Pons (tissue), 1 donor: Measurements from ENCODE around the gene NBAS.
"Not testable (repeated sequence)": the region's sequence is repeated elsewhere in the genome, so short reads cannot be mapped to it uniquely, and the experiment has no call there.

Experiments used
- DNase-seq: peaks from one replicate; pipeline ENCODE4 v3.0.0-alpha.2; 2016; ENCODE audit warnings: low spot score

NBAS gene

DNA sequence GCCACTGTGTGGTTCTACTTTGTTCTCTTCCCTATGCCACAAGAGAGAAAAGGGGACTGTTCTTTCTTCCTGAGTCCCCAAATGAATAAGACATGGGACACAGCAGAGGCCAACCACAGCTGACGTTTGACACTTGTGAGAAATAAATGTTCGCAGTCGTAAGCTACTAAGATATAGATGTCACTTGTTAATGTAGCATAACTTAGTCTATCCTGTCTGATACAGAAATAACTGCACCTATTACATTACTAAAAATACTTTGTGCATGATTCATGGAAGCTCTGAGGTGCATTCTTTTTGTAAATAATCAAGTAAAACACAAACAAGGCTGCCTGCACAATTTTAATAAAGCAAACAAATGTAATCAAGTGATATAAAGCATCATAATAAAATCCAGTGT, 148.8 kb downstream of the NBAS start:
- DNase-seq, result no peak

DNA sequence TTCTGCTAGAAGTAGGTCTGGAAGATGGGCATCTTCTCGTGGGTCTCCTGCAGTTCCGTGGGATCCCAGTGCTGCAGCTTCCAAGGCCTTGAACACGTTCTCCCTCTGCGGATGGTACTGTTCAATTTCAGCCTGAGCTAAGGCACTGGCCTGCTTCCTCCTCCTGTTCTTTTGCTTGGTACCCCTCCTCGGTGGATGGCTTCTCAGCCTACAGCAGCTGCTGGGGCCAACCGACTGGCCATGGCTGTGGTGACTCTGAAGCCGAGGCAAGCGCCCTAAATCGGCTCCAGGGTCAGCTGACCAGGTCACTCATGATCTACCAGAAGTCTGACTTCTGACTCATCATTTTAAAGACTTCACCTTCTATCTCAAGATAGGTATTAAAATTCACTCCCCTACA, 150.2 kb downstream of the NBAS start:
- DNase-seq, result no peak

DNA sequence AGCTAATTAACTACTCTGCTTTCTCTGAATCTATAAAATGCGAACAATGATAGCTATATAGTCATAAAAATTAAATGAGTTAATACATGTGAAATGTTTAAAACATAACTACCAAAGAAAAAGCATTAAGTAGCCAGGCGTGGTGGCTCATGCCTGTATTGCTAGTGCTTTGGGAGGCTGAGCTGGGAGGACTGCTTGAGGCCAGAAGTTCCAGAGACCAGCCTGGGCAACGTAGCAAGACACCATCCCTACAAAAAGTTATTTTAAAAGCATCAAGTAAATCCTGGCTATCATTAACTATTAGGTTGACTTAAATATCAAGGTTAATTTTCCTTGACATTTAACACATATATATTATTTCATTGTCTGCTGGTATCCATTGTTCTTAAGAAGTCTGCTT, 152.4 kb downstream of the NBAS start:
- DNase-seq, result no peak

DNA sequence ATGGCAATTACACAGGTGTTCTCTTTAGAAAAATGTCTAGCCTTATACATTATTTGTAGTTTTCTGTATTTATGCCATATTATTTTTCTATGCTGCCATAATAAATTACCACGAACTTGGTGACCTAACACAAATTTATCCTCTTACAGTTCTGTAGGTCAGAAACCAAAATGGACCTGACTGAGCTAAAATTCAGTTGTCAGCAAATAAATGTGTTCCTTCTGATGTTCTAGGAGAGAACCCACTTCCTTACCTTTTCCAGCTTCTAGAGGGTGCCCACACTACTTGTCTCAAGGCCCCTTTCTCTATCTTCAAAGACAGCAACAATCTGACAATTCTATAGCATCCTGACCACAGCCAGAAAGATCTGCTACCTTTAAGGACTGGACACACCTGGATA, 153.5 kb downstream of the NBAS start:
- DNase-seq, result no peak

DNA sequence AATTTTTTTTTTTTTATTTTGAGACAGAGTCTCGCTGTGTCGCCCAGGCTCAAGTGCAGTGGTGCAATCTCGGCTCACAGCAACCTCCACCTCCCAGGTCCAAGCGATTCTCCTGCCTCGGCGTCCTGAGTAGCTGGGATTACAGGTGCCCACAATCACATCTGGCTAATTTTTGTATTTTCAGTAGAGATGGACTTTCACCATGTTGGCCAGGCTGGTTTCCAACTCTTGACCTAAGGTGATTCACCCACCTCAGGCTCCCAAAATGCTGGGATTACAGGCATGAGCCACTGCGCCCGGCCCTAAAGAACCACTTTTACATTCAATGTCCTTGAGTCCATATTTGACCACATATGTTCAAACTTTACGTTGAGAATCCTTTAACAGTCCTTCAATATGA, 156.6 kb downstream of the NBAS start:
- DNase-seq, result not testable (repeated sequence)

DNA sequence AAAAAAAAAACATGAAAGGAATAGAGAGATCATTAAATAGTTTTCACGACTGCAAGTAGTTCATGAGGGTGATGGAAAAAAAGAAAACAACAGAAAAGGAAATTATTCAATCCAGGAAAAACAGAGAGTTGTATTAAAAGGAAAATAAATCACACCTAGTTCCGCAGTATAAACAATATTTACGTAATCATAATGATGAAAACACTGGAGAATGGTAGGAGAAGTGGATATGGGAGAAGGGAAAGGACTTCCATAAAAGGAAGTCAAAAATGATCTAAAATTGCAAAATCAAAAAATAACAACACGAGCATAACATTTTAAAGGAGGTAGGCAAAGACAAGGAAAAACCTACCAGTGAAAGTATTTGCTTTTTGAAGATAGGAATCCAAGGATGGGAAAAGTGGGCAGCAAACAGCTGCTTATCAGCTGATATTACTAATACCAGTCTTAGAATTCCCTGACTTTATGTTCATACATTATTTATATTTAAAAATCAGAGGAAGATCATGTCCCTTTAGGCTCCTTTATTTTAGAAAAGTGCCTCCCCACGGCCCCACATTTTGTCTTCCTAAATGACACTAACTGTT, 160.8 kb downstream of the NBAS start:
- DNase-seq, result no peak

DNA sequence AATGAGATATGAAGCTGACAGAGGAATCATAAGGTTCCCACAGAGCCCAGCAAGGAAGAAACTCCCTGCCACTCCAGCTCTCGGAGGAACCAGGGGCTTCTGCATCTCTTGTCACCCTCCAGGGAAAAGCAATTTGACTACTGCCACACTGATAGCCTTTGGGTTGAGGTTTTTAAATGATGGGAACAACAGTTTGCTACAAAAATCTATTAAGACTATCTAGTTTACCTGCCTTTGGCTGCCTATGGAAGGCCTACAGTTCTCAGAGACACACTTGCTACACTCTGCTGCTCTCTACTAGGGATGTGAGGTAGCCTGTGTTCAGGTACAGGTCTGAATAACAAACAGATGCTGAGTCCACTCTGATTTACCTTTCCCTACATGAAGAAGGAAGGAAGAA, 161.9 kb downstream of the NBAS start:
- no peak for DNase-seq

DNA sequence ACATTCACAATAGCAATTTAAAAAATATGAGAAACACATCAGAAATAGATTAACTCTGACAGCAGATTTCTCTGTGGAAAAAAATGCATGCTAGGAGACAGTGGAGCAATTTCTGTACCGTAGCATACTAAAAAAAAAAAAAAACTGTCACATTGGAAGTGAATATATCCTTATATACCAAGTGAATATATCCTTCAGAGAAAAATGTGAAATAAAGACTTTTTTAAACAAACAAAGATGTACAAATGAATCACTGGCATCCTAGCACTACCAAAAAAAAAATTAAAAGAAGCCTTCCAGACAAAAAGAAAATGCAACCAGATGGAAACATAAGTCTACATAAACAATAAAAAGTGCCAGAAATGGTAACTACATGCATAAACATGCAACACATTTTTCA, 169.4 kb downstream of the NBAS start:
- no peak for DNase-seq

DNA sequence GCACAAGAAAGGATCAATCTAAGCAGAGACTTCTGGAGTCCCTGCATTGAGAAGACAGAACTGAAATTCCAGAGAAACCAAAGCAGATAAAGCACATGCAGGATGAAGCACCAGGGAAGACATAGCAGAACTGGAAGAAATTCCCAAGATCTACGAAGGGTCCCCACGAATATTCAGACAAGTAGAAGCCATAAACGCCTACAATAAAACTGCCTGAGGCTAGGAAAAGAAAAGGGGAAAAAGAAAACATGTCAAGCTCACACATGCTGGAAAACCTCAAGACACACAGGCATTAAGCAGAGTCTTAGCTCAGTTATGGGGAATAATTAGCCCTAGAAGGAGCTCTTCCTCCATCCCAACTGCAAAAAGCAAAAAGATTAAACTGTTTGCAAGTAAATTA, 171.2 kb downstream of the NBAS start:
- no peak for DNase-seq

DNA sequence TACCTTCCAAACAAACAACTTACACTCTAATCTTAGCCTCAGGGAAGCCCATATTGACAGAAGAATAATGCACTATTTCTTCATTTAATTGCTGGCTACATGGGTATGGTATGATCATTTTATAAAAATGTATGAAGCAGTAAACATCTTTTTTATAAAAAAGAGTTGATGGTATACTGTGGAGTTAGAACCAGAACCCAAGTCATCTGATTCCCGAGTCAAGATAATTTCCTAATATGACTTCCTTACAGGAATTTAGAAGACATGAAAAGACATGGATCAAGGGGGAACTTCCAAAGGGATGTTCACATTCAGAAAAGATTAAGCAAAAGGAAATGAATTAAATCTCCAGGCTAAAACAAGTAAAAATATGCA, 171.8 kb downstream of the NBAS start:
- no peak for DNase-seq

DNA sequence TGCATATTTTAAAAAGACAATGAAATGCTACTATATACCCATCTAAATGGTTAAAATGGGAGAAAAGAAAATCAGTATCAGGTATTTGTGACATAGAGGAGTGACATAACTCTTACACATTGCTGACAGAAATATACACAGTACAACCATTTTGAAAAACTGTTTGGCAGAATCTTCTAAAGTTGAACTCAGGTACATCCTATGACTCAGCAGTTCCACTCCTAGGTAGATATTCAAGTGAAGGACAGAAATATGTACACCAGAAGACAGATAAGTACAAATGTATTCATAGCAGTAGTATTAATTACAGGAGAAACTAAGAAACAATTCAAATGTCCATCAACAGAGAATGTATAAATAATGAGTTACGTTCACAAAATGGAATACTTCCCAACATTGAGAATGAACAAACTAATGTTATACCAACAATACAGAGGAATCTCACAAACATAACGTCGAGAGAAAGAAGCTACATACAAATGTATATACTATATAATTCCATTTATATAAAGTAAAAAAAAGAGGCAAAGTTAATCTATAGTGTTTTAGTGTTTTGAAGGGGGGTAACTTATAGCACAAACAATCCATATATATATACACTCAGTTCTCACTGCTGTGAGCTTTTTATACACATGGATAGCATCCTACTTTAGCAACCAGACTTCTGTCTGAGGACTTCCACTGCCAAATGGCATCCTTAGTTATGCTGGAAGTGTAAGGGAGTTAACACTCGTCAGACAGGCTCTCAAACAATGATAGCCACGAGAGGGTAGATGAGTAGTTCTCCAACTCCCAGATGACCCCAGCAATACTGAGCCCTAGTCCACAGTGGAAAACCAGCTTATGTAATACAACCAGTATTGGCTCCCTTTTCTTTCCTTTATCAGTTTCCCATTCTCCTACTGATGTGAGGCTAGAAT, 172.5 kb downstream of the NBAS start:
- no peak for DNase-seq

DNA sequence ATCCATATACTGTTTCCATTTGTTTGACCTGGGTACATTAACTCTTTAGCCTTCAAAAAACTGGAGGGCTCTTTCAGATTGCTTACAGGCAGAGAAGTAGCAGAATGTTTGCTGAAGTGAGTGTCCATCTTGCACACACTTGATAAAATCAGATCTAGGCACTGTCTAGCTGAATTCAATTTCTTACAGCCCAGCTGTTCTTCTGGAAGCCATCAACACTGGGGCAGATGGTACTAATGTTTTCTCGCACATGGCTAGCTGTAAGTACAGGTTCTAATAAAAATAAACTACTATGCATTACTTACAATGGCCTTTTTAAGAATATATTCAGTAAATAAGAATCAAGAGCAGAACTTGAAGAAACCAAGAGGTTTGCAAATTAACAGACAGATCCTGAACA, 175.9 kb downstream of the NBAS start:
- DNase-seq, result no peak

DNA sequence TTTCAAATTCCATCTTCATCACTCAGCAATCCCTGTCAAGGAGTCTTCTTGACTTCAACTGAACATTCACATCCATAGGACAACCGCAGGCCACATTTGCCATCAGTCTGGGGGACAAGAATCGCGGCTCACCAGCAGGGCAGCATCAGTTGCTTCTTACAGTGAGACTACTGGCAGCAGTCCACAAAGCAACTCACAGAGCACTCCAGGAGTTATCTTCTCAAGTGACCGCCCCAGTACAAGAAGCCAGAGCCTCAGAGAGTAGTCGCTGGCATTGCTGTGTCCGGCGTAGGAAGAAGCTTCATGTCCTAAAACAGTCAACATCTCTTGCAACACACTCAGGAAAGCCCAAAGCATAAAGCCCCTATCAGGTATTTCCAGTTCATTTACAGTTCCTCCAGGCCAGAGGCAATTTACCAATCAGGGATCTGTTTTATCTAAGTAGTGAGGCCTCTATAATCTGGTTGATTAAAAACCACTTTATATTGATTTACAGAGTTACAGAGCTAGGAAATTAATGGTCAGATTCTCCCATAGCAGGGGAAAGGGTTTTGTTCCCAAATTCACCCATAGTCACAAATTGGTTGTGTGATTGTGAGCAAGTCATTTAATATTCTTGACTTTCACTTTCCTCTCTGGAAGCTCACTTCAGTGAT, 177.3 kb downstream of the NBAS start:
- DNase-seq, result no peak

DNA sequence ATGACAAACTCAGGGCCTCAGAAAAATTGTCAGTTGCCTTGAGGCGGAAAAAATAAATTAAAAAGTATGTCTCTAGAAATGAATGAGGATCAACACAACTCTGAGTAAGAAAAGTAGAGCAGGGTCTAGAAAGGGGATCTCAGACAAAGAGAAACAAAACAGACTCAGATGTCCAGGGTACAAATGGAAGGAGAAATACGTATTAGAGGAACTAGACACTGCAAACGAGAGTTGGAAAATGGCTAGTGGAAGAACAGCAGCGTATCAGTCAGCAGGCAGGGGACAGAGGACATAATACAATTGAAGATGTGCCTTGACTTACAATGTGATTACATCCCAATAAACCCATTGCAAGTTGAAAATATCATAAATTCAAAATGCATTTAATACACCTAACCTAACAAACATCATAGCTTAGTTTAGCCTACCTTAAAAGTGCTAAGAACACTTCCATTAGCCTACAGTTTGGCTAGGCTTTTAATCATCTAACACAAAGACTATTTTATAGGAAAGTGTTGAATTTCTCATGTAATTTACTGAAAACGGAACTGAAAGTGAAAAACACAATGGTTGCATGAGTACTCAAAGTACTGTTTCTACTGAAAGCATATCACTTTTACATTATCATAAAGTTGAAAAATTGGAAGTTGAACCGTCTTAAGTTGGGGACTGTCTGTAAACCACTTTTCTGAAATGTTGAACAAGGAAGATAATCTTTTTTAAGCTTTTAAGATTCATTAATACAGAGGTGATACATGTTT, 182.8 kb downstream of the NBAS start:
- no peak for DNase-seq

DNA sequence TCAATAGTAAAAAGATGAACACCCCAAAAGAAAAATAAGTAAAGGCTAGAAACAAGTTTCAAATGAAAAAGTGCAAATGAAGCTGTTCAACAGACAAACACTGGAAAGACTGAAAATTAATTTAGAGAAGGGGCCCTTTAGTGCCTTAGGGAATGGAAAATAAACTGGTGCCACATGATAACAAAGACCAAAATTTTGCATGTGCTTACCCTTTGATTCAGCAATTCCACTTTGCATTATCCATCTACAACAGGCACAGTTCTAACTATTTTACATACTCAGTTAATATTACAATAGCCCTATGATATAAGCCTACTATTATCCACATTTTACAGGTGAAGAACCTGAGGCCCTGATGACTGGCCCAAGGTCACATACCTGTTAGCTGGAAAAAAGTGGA, 183.9 kb downstream of the NBAS start:
- no peak for DNase-seq

DNA sequence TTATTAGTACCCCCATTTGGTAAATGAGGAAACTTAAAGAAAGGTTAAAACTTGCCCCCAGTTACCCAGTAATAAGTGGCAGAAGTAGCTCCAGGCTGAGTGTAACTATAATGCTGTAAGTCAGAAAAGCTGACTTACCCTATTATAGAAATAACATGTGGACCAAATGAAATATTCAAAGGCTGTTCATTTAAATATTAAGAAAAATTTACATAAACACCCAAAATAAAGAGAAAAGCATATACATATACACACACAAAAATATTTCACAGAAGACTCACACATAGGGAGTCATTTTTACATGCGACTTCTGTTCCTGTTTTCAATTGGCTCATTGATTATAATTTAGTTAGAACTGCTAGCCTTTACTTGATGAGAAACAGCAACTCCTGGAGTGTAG, 189.1 kb downstream of the NBAS start:
- no peak for DNase-seq

DNA sequence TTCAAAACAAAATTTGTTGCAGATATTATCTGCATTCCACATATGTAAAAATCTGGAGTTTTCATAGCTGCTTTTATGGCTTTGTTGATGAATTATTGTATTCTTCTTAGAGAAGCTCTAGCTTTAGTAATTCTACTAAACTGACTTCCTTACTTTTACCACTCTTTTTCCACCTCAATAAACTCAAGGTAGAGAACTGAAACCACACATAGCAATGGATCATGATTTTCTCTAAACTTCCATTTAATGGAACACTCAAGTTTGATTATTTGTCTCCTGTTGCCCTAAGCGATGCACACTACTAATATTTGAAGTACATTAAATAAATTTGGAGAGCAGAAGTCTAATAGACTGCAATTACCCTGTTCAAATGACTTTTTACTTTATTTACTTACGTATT, 192.0 kb downstream of the NBAS start:
- DNase-seq, result no peak

DNA sequence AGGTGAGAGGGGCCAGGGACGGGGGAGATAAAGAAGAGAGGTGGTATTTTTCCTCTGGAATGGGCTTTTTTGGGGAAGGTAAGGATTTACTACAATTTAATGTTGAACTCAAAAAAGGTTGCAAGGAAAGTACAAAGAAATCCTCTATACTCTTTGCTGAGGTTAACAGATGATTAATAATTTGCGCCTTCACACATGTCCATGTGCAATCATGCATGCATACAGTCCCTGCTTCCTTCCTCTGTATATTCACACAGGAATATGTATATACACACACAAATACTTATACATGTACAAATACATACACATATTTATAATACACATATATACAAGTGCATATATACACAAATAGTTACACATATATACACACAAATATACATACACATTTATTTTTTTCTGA, 193.4 kb downstream of the NBAS start:
- DNase-seq, result no peak

DNA sequence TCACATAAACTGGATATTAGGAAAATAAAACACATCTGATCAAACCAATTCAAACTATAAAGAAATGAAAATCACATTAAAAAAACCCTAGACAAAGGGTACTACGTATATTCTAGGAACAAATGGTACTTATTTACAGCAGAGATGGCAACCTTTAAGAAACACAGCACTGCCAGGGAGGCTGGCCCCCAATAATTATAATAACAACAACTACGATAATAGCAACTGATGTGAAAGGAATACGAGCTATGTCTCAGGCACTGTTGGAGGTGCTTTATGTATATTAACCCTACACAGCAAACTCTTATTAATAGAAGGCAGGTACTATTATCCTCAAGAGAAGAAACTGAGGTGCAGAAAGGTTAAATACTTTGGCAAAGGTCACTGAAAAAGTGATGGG, 193.9 kb downstream of the NBAS start:
- DNase-seq, result no peak

DNA sequence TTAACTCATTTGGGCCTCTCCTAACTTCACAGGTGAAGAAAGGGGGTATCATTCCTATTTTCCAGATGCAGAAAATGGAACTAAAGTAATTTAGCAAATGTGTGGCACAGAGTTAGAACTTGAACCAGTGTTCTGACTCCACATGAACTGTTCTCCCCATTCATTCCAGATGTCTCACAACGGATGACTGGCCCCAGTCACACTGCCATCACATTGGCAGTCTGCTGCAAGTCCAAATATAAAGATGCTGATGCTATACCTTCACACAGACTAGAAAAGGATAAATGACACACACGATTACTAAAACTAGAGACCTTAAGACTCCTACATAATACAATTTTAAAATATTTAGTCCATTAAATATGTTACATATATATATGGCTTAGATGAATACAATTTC, 195.7 kb downstream of the NBAS start:
- no peak for DNase-seq

DNA sequence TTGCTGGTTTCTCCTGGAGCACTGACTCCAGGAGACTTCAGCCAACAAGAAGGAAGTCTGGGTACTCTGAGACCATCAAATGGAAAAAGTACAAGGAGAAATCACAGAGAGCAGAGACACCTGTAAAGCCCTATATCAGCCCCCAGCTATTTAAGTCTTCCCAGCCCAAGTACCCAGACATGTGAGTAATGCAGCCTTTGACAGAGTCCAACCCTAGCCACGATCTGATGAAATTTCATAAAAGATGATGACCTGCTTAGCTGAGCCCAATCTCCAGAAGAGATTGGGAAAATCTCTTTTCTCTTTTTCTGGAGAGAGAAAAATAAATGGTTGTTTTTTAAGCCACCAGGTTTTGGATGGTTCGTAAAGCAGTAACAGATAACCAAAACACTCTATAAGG, 196.6 kb downstream of the NBAS start:
- no peak for DNase-seq

DNA sequence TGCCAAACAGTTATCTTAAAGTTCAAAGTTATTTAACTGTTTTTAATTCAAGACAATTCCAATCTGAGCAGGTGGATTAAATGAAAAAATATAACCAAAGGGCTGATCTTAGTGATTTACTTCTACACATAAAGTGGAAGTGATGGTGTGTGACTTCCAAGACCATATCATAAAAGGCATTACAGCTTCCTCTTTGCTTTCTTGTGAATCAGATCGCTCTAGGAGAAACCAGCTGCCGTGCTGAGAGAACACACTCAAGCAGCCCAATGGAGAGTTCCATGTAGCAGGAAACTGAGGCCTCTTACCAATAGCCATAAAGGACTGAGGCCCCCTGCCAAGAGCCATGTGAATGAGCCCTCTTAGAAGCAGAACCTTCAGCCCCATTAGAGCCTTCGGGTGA, 197.4 kb downstream of the NBAS start:
- no peak for DNase-seq

DNA sequence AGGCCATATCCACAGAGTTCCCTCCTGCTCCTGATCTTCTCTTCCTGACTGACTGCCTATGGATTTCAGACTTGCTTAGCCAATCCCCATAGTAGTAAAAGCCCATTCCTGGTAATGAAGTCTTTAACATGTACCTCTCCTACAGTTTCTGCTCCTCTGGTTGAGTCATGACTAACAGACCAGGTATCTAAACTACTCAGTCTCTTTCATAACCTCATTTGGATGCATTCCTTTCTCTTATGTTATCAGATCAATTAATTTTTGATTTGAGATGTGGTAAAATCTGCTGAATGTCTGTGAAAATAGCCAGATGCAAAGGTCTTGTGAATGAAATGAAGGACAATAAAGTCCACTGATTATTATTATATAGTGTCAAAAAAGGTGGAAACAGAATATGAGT, 198.0 kb downstream of the NBAS start:
- DNase-seq, result no peak
